ENCODE data around the gene WDR93. TPM values are rescaled to one million over a fixed set of nuclear protein-coding genes. Genes with fewer than 3 reads are reported as not detected.

WDR93 gene
- total RNA-seq, 1 donor from 2014 or later = not detected

- no peak for FAIRE-seq
- DNase-seq (ENCODE audit: low read depth) = no peak
- Histone ChIP-seq H3K36me3 (ENCODE audit: control insufficient read depth, insufficient read depth, low read length) (no peaks in the 10 kb centered on the region), H3K27me3 (ENCODE audit: control insufficient read depth, insufficient read depth, low read length) (peaks cover 4% of the 10 kb centered on the region), H3K4me3 (ENCODE audit: low read depth, low read length) (no peak overlapping the region)
- TF ChIP-seq CTCF (IDR thresholded peaks at IDR 0.05; ENCODE audit: insufficient read depth, low read length, severe bottlenecking) = no peak
Observed at GRCh38 chr15:89657686-89658200, 32.9 kb upstream of the WDR93 start.

- FAIRE-seq = no peak
Observed at GRCh38 chr15:89659295-89659694, 31.3 kb upstream of the WDR93 start.

DNA sequence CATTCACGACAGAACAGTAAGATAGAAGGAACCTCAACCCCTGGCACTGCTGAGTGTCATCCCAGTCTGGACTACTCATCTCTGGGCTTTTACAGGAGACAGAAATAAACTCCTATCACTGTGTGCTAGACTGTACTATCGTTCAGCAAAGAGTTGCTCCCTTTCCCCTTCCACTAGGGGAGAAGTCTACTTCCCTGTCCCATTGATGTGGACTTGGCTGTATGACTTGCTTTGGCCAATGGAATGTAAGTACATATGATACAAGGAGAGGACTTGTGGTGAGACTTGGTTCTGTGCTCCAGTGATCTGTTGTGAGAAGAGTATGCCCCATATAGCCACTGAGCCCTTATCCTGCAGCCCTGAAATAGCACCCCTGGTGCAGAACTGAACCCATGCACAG, 30.1 kb upstream of the WDR93 start:
- DNase-seq (ENCODE audit: low read depth) (no peak), FAIRE-seq (no peak)
- H3K27me3 ChIP-seq (ENCODE audit: control insufficient read depth, insufficient read depth, low read length) = no peaks in the 10 kb centered on the region
- no peaks in the 10 kb centered on the region for H3K36me3 ChIP-seq (ENCODE audit: control insufficient read depth, insufficient read depth, low read length)
- TF ChIP-seq CTCF (IDR thresholded peaks at IDR 0.05; ENCODE audit: insufficient read depth, low read length, severe bottlenecking) = no peak
- no peak overlapping the region for H3K4me3 ChIP-seq (ENCODE audit: low read depth, low read length)

More at GRCh38 chr15:89659295-89659694, 31.3 kb upstream of the WDR93 start:
- peaks cover 3% of the 10 kb centered on the region for H3K27me3 ChIP-seq (ENCODE audit: control insufficient read depth, insufficient read depth, low read length)
- DNase-seq (ENCODE audit: low read depth) = no peak
- H3K4me3 ChIP-seq (ENCODE audit: low read depth, low read length) = no peak overlapping the region
- H3K36me3 ChIP-seq (ENCODE audit: control insufficient read depth, insufficient read depth, low read length) = no peaks in the 10 kb centered on the region
- TF ChIP-seq CTCF (IDR thresholded peaks at IDR 0.05; ENCODE audit: insufficient read depth, low read length, severe bottlenecking) = no peak

GRCh38 chr15:89662893-89663626, 27.6 kb upstream of the WDR93 start:
- FAIRE-seq = no peak

DNA sequence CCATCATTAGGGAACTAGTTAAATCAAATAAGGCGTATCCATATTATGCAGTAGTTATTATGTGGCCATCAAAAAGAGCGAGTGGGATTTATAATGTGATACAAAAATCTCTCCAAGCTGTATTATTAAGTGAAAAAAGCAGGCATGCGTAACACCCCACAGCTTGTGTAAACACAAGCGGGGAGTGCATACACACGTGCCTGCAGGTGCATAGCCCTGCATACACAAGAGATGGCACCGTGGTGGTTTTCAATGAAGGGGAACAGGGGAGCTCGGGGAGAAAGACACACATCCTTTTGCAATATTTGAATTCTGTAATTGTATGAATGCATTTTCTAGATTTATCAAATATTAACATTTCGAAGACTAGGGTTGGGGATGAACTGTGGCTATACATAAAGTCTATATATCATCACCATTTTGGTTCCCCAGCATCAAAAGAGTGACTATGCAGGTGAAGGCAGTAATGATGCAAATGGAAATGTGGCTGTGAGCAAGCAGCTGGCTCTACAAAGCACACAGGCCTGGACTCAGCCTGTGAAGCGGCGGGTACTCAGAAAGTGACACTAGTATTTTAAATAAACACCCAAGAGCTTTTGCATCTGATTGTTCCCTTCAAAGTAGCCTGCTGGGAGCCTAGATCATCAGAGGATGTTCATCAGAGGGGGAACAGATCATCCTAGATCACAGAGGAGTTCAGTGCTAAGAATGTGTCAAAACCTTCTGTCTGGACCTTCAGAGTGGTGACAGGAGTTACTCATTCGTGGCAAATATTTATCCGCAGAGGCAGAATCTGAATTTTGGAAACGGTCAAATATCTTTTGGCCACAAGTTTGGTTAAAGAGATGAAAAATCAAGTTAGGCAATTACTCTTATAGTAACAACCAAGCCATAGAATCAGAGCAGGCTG, 25.9 kb upstream of the WDR93 start:
- DNase-seq (ENCODE audit: low read depth) = no peak
- Histone ChIP-seq H3K36me3 (ENCODE audit: control insufficient read depth, insufficient read depth, low read length) (no peaks in the 10 kb centered on the region), H3K4me3 (ENCODE audit: low read depth, low read length) (no peak overlapping the region), H3K27me3 (ENCODE audit: control insufficient read depth, insufficient read depth, low read length) (no peaks in the 10 kb centered on the region)
- FAIRE-seq = no peak
- no peak for TF ChIP-seq CTCF (IDR thresholded peaks at IDR 0.05; ENCODE audit: insufficient read depth, low read length, severe bottlenecking)

More at GRCh38 chr15:89662893-89663626, 27.6 kb upstream of the WDR93 start:
- no peaks in the 10 kb centered on the region for H3K27me3 ChIP-seq (ENCODE audit: control insufficient read depth, insufficient read depth, low read length)
- no peak overlapping the region for H3K4me3 ChIP-seq (ENCODE audit: low read depth, low read length)
- no peak for TF ChIP-seq CTCF (IDR thresholded peaks at IDR 0.05; ENCODE audit: insufficient read depth, low read length, severe bottlenecking)
- H3K36me3 ChIP-seq (ENCODE audit: control insufficient read depth, insufficient read depth, low read length) = no peaks in the 10 kb centered on the region
- peak; percentile 47 for DNase-seq (ENCODE audit: low read depth)

All from bronchial epithelial cell (primary cell).